Stimulated activated naive CD8-positive, alpha-beta T cell treated with anti-CD3 and anti-CD28 coated beads, Interleukin-15, Interleukin-2, amounts not matched to agents 100 ng/mL and 50 ng/mL, for 24 hours (primary cell): ENCODE data around the gene ZNF598.

Experiments used
- H3K27ac Mint-ChIP-seq: one replicate; pipeline ENCODE4 v1.8.0; 2021; ENCODE audit warnings: mild to moderate bottlenecking, mixed read lengths
- H3K27me3 Mint-ChIP-seq: one replicate; pipeline ENCODE4 v1.8.0; 2021; ENCODE audit warnings: mixed read lengths
- H3K36me3 Mint-ChIP-seq: one replicate; pipeline ENCODE4 v1.8.0; 2021; ENCODE audit warnings: low read depth, mixed read lengths
- H3K4me1 Mint-ChIP-seq: one replicate; pipeline ENCODE4 v1.8.0; 2021; ENCODE audit warnings: low read depth, mixed read lengths
- H3K4me3 Mint-ChIP-seq: one replicate; pipeline ENCODE4 v1.8.0; 2021; ENCODE audit warnings: mild to moderate bottlenecking, mixed read lengths
- H3K9me3 Mint-ChIP-seq: one replicate; pipeline ENCODE4 v1.8.0; 2021; ENCODE audit warnings: mixed read lengths

The ZNF598 gene

DNA sequence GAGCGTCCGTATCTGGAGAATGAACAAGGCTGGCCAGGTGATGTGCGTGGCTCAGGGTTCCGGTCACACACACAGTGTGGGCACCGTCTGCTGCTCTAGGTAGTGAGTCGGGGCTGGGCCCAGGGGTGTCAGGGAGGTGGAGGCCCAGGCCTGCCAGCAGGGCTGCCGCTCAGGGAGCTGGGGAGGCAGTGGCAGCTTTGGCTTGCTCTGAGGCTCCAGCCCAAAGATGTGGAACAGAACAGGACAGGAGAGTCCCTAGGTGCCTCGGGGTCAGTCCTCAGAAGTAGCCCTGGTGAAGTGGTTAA lies 33.5 kb downstream of the ZNF598 start:
- Mint-ChIP-seq H3K4me3 (no peak overlapping the region), H3K36me3 (peaks cover 20% of the 10 kb centered on the region), H3K27ac (no peak overlapping the region), H3K27me3 (peaks cover 7% of the 10 kb centered on the region), H3K9me3 (no peaks in the 10 kb centered on the region), H3K4me1 (peaks cover 22% of the 10 kb centered on the region)

DNA sequence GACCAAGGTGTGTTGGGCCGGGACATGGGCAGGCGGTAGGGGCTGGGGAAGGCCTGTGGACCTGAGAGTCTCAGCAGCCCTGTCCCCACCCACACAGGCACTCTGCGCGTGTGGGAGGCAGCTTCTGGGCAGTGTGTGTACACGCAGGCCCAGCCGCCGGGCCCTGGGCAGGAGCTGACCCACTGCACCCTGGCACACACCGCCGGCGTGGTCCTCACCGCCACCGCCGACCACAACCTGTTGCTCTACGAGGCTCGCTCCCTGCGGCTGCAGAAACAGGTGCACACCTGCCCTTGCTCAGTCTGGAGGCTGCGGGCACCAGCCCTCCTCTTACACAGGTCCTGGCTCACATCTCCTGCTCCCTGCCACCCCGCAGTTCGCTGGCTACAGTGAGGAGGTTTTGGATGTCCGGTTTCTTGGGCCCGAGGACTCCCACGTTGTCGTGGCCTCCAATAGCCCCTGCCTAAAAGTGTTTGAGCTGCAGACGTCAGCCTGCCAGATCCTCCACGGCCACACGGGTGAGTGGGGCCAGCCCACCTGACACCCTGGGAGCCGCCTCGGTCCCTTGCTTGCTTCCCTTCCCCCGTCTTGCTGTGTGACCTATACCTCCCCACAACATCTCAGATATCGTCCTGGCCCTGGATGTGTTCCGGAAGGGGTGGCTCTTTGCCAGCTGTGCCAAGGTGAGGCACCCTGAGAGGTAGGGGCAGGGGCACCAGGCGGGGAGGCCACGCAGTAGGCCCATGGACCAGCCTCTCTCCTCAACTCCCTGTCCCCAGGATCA lies 34.0 kb downstream of the ZNF598 start:
- Mint-ChIP-seq H3K36me3 (peaks cover 20% of the 10 kb centered on the region), H3K4me1 (peaks cover 25% of the 10 kb centered on the region), H3K4me3 (no peak overlapping the region), H3K9me3 (no peaks in the 10 kb centered on the region), H3K27ac (no peak overlapping the region), H3K27me3 (peaks cover 2% of the 10 kb centered on the region)

DNA sequence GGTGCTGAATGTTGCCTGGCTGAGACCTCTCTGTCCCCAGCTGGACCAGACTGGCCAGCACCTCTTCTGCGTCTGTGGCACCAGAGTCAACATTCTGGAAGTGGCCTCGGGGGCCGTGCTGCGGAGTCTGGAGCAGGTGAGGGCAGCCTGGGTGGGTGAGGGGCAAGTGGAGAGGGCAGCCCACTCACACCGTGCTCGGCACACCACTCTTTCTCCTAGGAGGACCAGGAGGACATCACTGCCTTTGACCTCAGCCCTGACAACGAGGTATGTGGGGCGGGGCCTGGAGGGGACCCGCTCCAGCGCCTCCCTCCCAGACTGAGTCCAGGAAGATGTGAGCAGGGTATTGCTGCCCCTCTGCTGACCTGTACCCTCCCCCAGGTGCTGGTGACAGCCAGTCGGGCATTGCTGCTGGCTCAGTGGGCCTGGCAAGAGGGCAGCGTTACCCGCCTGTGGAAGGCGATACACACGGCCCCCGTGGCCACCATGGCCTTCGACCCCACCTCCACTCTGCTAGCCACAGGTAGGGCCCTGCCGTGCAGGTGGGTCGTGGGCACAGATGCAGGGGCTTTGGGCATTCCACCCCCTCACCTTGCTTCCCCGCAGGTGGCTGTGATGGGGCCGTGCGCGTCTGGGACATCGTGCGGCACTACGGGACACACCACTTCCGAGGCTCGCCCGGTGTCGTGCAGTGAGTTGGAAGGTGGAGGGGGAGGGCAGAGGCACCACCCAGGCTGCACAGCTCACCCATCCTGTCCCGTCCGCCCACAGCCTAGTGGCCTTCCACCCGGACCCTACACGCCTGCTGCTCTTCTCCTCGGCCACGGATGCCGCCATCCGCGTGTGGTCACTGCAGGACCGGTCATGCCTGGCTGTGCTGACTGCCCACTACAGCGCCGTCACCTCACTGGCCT lies 35.2 kb downstream of the ZNF598 start:
- no peaks in the 10 kb centered on the region for H3K9me3 Mint-ChIP-seq
- no peaks in the 10 kb centered on the region for H3K27me3 Mint-ChIP-seq
- no peak overlapping the region for H3K27ac Mint-ChIP-seq
- no peak overlapping the region for H3K4me3 Mint-ChIP-seq
- H3K4me1 Mint-ChIP-seq = peaks cover 26% of the 10 kb centered on the region
- peaks cover 20% of the 10 kb centered on the region for H3K36me3 Mint-ChIP-seq

DNA sequence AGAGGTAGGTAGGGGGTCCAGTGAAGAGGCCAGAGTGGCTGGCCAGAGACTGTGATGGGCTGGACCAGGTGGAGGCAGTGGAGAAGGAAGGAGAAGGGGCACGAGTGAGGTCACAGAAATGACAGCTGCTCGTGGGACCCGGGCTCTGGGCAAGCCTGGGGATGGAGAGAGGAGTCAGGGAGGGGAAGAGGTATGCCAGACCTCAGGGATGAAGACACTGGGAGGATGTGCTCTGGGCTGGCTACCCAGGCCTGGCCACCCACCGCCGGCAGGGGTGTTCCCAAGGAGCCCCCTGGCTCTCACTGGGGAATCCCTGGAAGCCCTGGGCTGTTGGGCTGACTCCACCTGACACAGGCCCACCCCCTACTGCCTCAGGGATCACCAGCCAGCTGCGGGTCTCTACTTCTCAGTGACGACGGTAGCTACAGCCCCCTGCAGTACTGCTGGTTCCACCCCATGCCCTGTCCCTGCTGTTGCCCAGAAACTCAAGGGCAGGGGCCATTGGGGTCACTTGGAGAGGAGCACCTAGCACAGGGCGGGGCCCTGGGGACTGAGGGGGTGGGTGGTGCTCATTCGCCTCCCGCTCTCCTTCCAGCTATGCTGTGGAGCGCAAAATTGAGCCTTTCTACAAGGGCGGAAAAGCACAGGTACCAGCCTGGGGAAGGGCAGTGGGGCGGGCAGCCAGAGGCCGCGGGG lies 36.0 kb downstream of the ZNF598 start:
- H3K9me3 Mint-ChIP-seq = no peaks in the 10 kb centered on the region
- H3K4me1 Mint-ChIP-seq = peaks cover 24% of the 10 kb centered on the region
- H3K27me3 Mint-ChIP-seq = no peaks in the 10 kb centered on the region
- peak overlapping the region; percentile 98 for H3K4me3 Mint-ChIP-seq
- peaks cover 20% of the 10 kb centered on the region for H3K36me3 Mint-ChIP-seq
- no peak overlapping the region for H3K27ac Mint-ChIP-seq

DNA sequence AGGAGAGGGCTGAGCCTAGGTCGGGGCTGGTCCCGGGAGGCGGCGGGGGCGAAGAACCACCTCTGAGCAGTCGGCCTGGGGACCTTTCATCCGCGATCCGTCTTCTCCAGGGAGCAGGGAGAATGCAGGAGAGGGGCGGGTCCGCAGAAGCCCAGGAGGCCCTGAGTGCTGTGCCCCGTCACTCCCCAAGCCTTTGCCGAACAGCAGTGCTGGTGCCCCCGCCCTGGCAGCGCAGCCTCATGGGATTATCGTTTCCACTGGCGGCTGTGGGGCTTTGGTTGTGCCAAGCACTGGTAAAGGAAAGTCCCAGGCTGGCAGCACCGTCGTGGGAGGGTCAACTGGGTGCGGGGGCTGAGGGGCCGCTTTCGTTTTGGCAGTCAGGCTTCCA lies 37.1 kb downstream of the ZNF598 start:
- peak overlapping the region; percentile 29 for H3K27ac Mint-ChIP-seq
- H3K4me3 Mint-ChIP-seq = peak overlapping the region; percentile 98
- H3K27me3 Mint-ChIP-seq = no peaks in the 10 kb centered on the region
- peaks cover 20% of the 10 kb centered on the region for H3K36me3 Mint-ChIP-seq
- peaks cover 24% of the 10 kb centered on the region for H3K4me1 Mint-ChIP-seq
- H3K9me3 Mint-ChIP-seq = no peaks in the 10 kb centered on the region

DNA sequence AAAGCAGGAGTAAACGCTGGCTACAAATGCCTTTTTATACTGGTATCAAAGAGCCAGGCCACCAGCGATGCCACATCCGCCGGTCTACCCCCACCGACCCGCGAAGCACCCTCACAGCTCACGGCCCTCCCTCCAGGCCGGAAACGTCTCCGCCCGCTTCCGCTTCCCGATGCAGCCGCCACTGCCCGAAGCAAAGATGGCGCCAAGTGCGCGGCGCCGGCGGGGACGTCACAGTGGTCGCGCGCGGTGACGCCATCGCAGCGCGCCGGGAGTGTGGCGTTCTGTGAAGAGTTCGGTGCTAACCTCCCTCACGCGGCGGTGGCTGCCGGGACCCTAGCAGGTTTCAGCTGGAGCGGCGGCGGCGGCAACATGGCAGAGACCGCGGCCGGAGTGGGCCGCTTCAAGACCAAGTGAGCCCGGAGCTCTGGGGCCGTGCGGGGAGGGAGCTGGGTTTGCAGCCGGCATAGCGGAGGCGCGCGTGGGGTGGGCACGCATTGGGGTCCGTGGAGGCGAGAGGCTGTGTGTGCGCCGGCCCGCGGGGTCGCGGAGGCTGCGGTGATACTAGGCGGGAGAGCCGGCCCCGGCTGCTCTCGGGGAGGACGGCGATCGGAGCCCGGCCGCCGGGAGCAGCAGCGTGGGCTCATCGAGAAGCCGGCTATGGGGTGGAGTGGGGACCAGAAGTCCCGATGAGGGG lies 37.7 kb downstream of the ZNF598 start, which contains the start of gene TBL3:
Gene TBL3 (plus strand): TSS at position 258 of the 694 bp plus-strand sequence. CDS start 112 bp downstream, at position 370.
- peak within 1 kb of the TSS; percentile 98 for H3K27ac Mint-ChIP-seq
- H3K4me1 Mint-ChIP-seq = peaks cover 24% of the 10 kb centered on the region
- peaks cover 22% of the 10 kb centered on the region for H3K36me3 Mint-ChIP-seq
- peak within 1 kb of the TSS; percentile 98 for H3K4me3 Mint-ChIP-seq
- H3K27me3 Mint-ChIP-seq = no peaks in the 10 kb centered on the region
- no peaks in the 10 kb centered on the region for H3K9me3 Mint-ChIP-seq

DNA sequence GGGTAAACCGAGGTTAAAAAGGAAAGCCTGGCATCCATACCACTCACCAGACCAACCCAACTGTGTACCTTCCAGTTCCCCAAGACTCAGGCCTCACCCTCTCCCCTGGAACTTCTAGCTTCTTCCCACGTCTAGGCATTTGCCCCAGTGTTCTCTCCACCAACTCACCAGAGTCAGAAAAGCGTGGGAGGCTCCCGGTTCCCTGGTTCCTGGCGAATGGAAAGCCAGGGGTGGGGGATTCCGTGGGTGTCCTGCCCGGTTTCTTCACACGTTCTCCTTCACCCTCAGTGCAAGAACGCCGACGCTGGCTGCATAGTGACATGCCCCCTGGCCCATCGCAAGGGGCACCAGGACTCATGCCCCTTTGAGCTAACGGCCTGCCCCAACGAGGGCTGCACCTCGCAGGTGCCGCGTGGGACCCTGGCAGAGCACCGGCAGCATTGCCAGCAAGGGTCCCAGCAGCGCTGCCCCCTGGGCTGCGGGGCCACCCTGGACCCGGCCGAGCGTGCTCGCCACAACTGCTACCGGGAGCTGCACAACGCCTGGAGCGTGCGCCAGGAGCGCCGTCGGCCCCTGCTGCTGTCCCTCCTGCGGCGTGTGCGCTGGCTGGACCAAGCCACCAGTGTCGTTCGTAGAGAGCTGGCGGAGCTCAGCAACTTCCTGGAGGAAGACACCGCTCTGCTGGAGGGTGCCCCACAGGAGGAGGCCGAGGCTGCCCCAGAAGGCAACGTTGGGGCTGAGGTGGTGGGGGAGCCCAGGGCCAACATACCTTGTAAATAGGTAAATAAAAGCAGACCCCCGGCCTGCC lies 41.3 kb downstream of the ZNF598 start:
- peaks cover 24% of the 10 kb centered on the region for H3K36me3 Mint-ChIP-seq
- peaks cover 37% of the 10 kb centered on the region for H3K4me1 Mint-ChIP-seq
- no peaks in the 10 kb centered on the region for H3K27me3 Mint-ChIP-seq
- no peak overlapping the region for H3K27ac Mint-ChIP-seq
- H3K9me3 Mint-ChIP-seq = no peaks in the 10 kb centered on the region
- H3K4me3 Mint-ChIP-seq = no peak overlapping the region

DNA sequence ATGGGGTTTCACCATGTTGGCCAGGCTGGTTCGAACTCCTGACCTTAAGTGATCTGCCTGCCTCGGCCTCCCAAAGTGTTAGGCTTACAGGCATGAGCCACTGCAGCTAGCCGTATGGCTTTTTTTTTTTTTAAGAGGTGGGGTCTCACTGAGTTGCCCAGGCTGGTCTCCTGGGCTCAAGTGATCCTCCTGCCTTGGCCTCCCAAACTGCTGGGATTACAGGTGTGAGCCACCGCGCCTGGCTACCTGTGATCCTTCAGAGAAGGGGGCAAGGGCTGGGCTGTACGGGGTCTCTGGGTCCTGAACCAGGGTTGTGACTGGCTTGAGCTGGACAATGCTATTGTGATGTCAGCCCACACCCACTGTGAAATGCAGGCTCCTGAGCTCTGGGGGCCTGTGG lies 43.2 kb downstream of the ZNF598 start, which contains the start of gene RNF151:
Gene RNF151 (plus strand): TSS at position 397 of the 400 bp plus-strand sequence. CDS start 26 bp downstream, outside the sequence.
- H3K9me3 Mint-ChIP-seq = no peaks in the 10 kb centered on the region
- peaks cover 43% of the 10 kb centered on the region for H3K4me1 Mint-ChIP-seq
- peak within 1 kb of the TSS; percentile 97 for H3K27ac Mint-ChIP-seq
- no peaks in the 10 kb centered on the region for H3K27me3 Mint-ChIP-seq
- peak within 1 kb of the TSS; percentile 98 for H3K4me3 Mint-ChIP-seq
- H3K36me3 Mint-ChIP-seq = peaks cover 43% of the 10 kb centered on the region

DNA sequence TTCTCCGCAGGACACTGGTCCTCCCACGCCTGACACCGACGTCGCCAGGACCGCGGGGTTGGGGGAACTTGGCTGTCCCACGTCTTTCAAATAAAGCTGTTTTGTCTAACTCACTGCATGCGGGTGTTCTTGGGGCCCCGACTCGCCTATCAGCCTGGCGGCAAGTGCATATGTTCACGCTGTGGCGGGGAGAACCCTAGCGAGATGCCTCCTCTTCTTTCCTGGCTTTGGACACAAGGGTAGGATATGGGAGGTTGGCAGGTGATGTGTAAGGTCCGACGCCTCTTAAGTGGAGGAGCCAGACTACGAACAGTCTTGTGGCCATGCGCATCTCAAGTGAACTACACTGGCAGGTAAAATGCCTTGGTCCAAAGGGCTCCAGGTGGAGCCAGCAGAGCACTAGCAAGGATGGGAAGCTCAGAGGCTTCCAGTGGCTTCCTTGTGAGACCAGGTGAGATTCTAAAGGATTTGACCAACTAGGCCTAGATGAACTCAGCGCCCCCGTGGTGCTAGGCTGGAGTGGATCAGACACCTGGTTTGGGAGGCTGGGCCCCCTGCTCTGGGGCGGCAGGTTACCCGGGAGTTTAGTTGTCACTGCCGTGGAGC lies 44.1 kb downstream of the ZNF598 start:
- Mint-ChIP-seq H3K27ac (peak overlapping the region; percentile 97), H3K4me1 (peaks cover 45% of the 10 kb centered on the region), H3K36me3 (peaks cover 51% of the 10 kb centered on the region), H3K27me3 (no peaks in the 10 kb centered on the region), H3K9me3 (no peaks in the 10 kb centered on the region), H3K4me3 (peak overlapping the region; percentile 98)

DNA sequence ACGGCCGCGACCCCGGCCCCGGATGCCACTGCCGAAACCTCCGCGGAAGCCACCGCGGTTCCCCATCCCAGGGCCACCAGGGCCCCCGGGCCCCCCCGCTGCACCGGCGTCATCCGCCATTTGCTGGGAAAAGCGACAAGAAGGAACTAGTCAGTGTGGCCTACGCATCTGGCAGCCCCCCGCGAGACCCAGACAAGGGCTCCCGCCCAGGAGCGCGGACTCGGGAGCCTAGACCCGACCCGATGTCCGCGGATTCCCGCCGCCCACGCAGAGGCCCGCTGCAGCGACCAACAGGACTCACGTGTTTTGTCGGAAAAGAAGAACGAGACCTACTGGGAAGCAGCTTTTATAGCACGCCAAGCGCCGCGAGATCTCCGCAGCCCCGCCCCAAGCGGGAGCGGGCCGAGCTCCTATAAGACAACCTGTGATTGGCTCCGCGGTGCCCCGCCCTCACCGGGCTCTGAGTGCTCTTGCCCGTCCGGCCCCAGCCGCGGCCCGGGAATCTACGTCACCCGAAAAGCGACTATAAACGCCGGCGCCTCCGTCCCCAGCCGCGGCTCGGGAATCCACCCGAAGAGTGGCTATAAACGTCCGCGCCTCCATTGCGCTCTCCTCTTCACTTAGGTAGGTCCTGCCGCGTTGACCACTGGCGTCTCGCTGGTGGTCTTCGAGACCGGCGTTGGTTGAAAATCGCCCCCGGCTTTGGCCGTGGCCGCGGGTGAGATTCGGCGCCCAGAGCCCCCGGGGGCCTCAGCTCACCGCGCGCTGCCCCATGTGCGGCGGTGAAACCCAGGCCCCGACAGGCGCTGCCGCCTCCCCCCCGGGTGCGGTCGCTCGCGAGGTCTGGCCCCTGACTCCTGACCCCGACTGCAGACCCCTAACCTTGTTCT lies 44.9 kb downstream of the ZNF598 start, which contains the start of gene RPS2:
Gene RPS2 (minus strand): TSS at position 321 of the 890 bp plus-strand sequence. CDS start 201 bp downstream, at position 120.
- H3K4me1 Mint-ChIP-seq = peaks cover 45% of the 10 kb centered on the region
- H3K36me3 Mint-ChIP-seq = peaks cover 51% of the 10 kb centered on the region
- peak within 1 kb of the TSS; percentile 98 for H3K27ac Mint-ChIP-seq
- H3K4me3 Mint-ChIP-seq = peak within 1 kb of the TSS; percentile 98
- no peaks in the 10 kb centered on the region for H3K9me3 Mint-ChIP-seq
- H3K27me3 Mint-ChIP-seq = no peaks in the 10 kb centered on the region

DNA sequence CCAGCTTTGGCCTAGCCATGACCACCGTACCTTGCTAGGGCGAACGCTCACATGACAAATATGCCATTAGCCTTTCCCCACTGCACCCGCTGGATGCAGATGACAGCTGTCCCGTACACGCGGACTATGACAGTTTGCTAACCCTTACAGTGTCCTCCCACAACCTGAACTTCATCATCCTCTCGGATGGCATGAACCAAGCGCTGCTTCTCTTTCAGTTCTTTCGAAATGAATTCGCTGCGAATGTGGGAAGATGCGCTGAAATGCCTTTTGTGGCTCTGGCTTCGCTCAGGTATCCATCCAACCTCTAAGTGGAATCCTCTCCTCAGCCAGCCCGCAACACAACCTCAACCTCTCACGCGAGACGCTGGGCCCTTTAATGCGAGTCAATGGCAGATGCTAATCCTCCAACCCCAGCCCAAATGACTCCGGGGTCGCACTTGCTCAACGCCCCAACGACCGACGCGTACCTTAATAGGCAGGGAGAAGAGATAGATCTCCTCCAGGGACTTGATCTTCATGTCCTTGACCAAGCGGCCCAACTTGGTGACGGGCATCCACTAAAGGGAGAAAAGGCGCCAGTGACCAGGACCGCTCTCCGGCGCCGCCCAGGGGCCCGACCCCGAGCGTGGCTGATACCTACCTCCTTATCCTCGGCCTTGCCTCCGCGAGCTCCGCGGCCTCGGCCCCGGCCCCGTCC lies 45.7 kb downstream of the ZNF598 start:
- Mint-ChIP-seq H3K9me3 (no peaks in the 10 kb centered on the region), H3K4me1 (peaks cover 49% of the 10 kb centered on the region), H3K4me3 (peak overlapping the region; percentile 98), H3K36me3 (peaks cover 51% of the 10 kb centered on the region), H3K27ac (peak overlapping the region; percentile 98), H3K27me3 (no peaks in the 10 kb centered on the region)
